Activated CD4-positive, alpha-beta memory T cell treated with anti-CD3 and anti-CD28 coated beads, Interleukin-2, amount 10 ng/mL, durations not matched to agents 7 days and 5 days (primary cell): ENCODE results near the gene WFIKKN2. TPM values are rescaled to one million over a fixed set of nuclear protein-coding genes. Genes with fewer than 3 reads are reported as not detected.
"Not testable (repeated sequence)": the region's sequence is repeated elsewhere in the genome, so short reads cannot be mapped to it uniquely, and the experiment has no call there.

Experiments used
- CTCF ChIA-PET: fragments of 350-600 bp; sonication (Branson Sonifier 250); formaldehyde crosslinking; loops from one replicate; lab custom pipeline; 2021; ENCODE audit warnings: antibody characterized with exemption, inconsistent platforms; lab: Charles Lee
- POLR2A ChIA-PET: fragments of 350-600 bp; sonication (Branson Sonifier 250); formaldehyde crosslinking; loops from one replicate; lab custom pipeline; 2021; ENCODE audit warnings: antibody characterized with exemption; lab: Charles Lee
- DNase-seq: peaks from one replicate; pipeline ENCODE4 v3.0.0-alpha.2; 2020
- H3K27ac Mint-ChIP-seq: one replicate; pipeline ENCODE4 v1.8.0; 2021; ENCODE audit warnings: mild to moderate bottlenecking, mixed read lengths
- H3K27me3 Mint-ChIP-seq: one replicate; pipeline ENCODE4 v1.8.0; 2021; ENCODE audit warnings: mixed read lengths
- H3K36me3 Mint-ChIP-seq: one replicate; pipeline ENCODE4 v1.8.0; 2021; ENCODE audit warnings: low read depth, mixed read lengths
- H3K4me1 Mint-ChIP-seq: one replicate; pipeline ENCODE4 v1.8.0; 2021; ENCODE audit warnings: mixed read lengths
- H3K4me3 Mint-ChIP-seq: one replicate; pipeline ENCODE4 v1.8.0; 2021; ENCODE audit warnings: mild to moderate bottlenecking, mixed read lengths
- H3K9me3 Mint-ChIP-seq: one replicate; pipeline ENCODE4 v1.8.0; 2021; ENCODE audit warnings: mixed read lengths
- total RNA-seq, 2 experiments: library from RNA; stranded (reverse); gene quantifications; one replicate each; pipeline ENCODE4 v1.2.3, GENCODE V29; 2021

Gene WFIKKN2
- total RNA-seq, 2 experiments from 2014 or later = not detected

- Mint-ChIP-seq H3K27me3 (peaks cover 16% of the 10 kb centered on the region), H3K36me3 (peaks cover 3% of the 10 kb centered on the region), H3K27ac (no peak overlapping the region), H3K9me3 (peaks cover 2% of the 10 kb centered on the region), H3K4me1 (peaks cover 35% of the 10 kb centered on the region), H3K4me3 (no peak overlapping the region)
- DNase-seq = no peak
- ChIA-PET POLR2A (interaction anchor here (0.5 to 1.1 kb wide), 2 partner anchors 8 to 9 kb away, joined by 3 to 4 read pairs; partner anchors contain the start of gene TOB1), CTCF (interaction anchor here (0.7 kb wide), 1 partner anchor 12 kb away, joined by 3 read pairs; no protein-coding TSS in a partner anchor)
These were observed 39.7 kb downstream of the WFIKKN2 start for GRCh38 chr17:50875074-50875473.

GRCh38 chr17:50877042-50877441, 41.7 kb downstream of the WFIKKN2 start:
- not testable (repeated sequence) for H3K27ac Mint-ChIP-seq, H3K36me3 Mint-ChIP-seq, H3K9me3 Mint-ChIP-seq, DNase-seq, H3K4me3 Mint-ChIP-seq
- peaks cover 16% of the 10 kb centered on the region for H3K27me3 Mint-ChIP-seq
- ChIA-PET POLR2A (interaction anchor here (3.5 kb wide), 1 partner anchor 11 kb away, joined by 31 read pairs; the partner anchor contains the start of gene TOB1), CTCF (interaction anchor here (0.6 kb wide), 1 partner anchor 59 kb away, joined by 3 read pairs; no protein-coding TSS in a partner anchor)
- peaks cover 28% of the 10 kb centered on the region for H3K4me1 Mint-ChIP-seq

- no peak for DNase-seq
- peaks cover 21% of the 10 kb centered on the region for H3K4me1 Mint-ChIP-seq
- peaks cover 3% of the 10 kb centered on the region for H3K9me3 Mint-ChIP-seq
- peaks cover 3% of the 10 kb centered on the region for H3K36me3 Mint-ChIP-seq
- ChIA-PET POLR2A (interaction anchor here (3.5 kb wide), 1 partner anchor 11 kb away, joined by 31 read pairs; the partner anchor contains the start of gene TOB1), CTCF (interaction anchor here (1.1 to 2.1 kb wide), 4 partner anchors 10 to 32 kb away, joined by 4 to 7 read pairs (median 4); no protein-coding TSS in a partner anchor)
- H3K4me3 Mint-ChIP-seq = no peak overlapping the region
- peaks cover 16% of the 10 kb centered on the region for H3K27me3 Mint-ChIP-seq
- H3K27ac Mint-ChIP-seq = no peak overlapping the region
These were observed 42.5 kb downstream of the WFIKKN2 start for GRCh38 chr17:50877838-50878237.

GRCh38 chr17:50879086-50879485, 43.7 kb downstream of the WFIKKN2 start:
- no peak for DNase-seq
- Mint-ChIP-seq H3K9me3 (peaks cover 3% of the 10 kb centered on the region), H3K4me1 (peaks cover 16% of the 10 kb centered on the region), H3K4me3 (no peak overlapping the region), H3K36me3 (peaks cover 3% of the 10 kb centered on the region), H3K27ac (no peak overlapping the region), H3K27me3 (peaks cover 14% of the 10 kb centered on the region)
- POLR2A ChIA-PET = interaction anchor here (0.8 to 3.5 kb wide), 4 partner anchors 8 to 30 kb away, joined by 3 to 31 read pairs (median 3); partner anchors contain the start of gene TOB1
- CTCF ChIA-PET = interaction anchor here (1.2 to 2.1 kb wide), 3 partner anchors 9 to 27 kb away, joined by 4 to 7 read pairs (median 5); no protein-coding TSS in a partner anchor

- Mint-ChIP-seq H3K27me3 (peaks cover 8% of the 10 kb centered on the region), H3K4me3 (no peak overlapping the region), H3K27ac (no peak overlapping the region), H3K36me3 (no peaks in the 10 kb centered on the region), H3K4me1 (peaks cover 17% of the 10 kb centered on the region), H3K9me3 (peaks cover 3% of the 10 kb centered on the region)
- CTCF ChIA-PET = no interaction called here
- no peak for DNase-seq
- POLR2A ChIA-PET = interaction anchor here (1.0 to 6.6 kb wide), 2 partner anchors 15 to 38 kb away, joined by 3 to 45 read pairs; partner anchors contain the start of gene TOB1
These were observed 45.8 kb downstream of the WFIKKN2 start for GRCh38 chr17:50881182-50881581.

GRCh38 chr17:50882851-50883250, 47.5 kb downstream of the WFIKKN2 start:
- ChIA-PET CTCF (no interaction called here), POLR2A (interaction anchor here (6.6 kb wide), 1 partner anchor 16 kb away, joined by 45 read pairs; the partner anchor contains the start of gene TOB1)
- H3K27me3 Mint-ChIP-seq = peaks cover 4% of the 10 kb centered on the region
- no peak overlapping the region for H3K27ac Mint-ChIP-seq
- H3K4me1 Mint-ChIP-seq = peaks cover 34% of the 10 kb centered on the region
- peaks cover 3% of the 10 kb centered on the region for H3K9me3 Mint-ChIP-seq
- H3K4me3 Mint-ChIP-seq = no peak overlapping the region
- H3K36me3 Mint-ChIP-seq = no peaks in the 10 kb centered on the region
- DNase-seq = no peak

- Mint-ChIP-seq H3K36me3 (no peaks in the 10 kb centered on the region), H3K9me3 (peaks cover 3% of the 10 kb centered on the region), H3K27me3 (peaks cover 2% of the 10 kb centered on the region), H3K27ac (no peak overlapping the region), H3K4me3 (no peak overlapping the region), H3K4me1 (peaks cover 39% of the 10 kb centered on the region)
- POLR2A ChIA-PET = interaction anchor here (1.2 to 6.6 kb wide), 4 partner anchors 11 to 61 kb away, joined by 3 to 45 read pairs (median 7); partner anchors contain the start of gene TOB1
- CTCF ChIA-PET = interaction anchor here (1.0 to 2.2 kb wide), 3 partner anchors 21 to 74 kb away, joined by 4 to 8 read pairs (median 5); no protein-coding TSS in a partner anchor
- DNase-seq = no peak
These were observed 48.6 kb downstream of the WFIKKN2 start for GRCh38 chr17:50883850-50884438.

GRCh38 chr17:50884439-50885311, 49.3 kb downstream of the WFIKKN2 start:
- Mint-ChIP-seq H3K27ac (no peak overlapping the region), H3K36me3 (peaks cover 3% of the 10 kb centered on the region), H3K4me1 (peaks cover 43% of the 10 kb centered on the region), H3K9me3 (peaks cover 3% of the 10 kb centered on the region), H3K4me3 (no peak overlapping the region), H3K27me3 (peaks cover 6% of the 10 kb centered on the region)
- CTCF ChIA-PET = interaction anchor here (0.7 to 2.2 kb wide), 5 partner anchors 18 to 73 kb away, joined by 3 to 8 read pairs (median 4); partner anchors contain the start of gene TOB1
- POLR2A ChIA-PET = interaction anchor here (1.0 to 6.6 kb wide), 5 partner anchors 12 to 60 kb away, joined by 3 to 45 read pairs (median 5); partner anchors contain the start of gene TOB1
- no peak for DNase-seq

GRCh38 chr17:50887705-50888245, 52.4 kb downstream of the WFIKKN2 start:
- no peaks in the 10 kb centered on the region for H3K9me3 Mint-ChIP-seq
- no peak overlapping the region for H3K4me3 Mint-ChIP-seq
- H3K27me3 Mint-ChIP-seq = peaks cover 9% of the 10 kb centered on the region
- POLR2A ChIA-PET = interaction anchor here (0.9 to 2.4 kb wide), 15 partner anchors 9 to 62 kb away, joined by 3 to 53 read pairs (median 4); partner anchors contain the start of gene TOB1
- CTCF ChIA-PET = interaction anchor here (0.6 to 2.4 kb wide), 6 partner anchors 9 to 174 kb away, joined by 3 to 7 read pairs (median 4); no protein-coding TSS in a partner anchor
- H3K36me3 Mint-ChIP-seq = peaks cover 3% of the 10 kb centered on the region
- no peak for DNase-seq
- H3K4me1 Mint-ChIP-seq = peaks cover 36% of the 10 kb centered on the region
- peak overlapping the region; percentile 11 for H3K27ac Mint-ChIP-seq

GRCh38 chr17:50889528-50890118, 54.2 kb downstream of the WFIKKN2 start:
- H3K27ac Mint-ChIP-seq = no peak overlapping the region
- no peak overlapping the region for H3K4me3 Mint-ChIP-seq
- CTCF ChIA-PET = interaction anchor here (1.8 kb wide), 1 partner anchor 56 kb away, joined by 4 read pairs; no protein-coding TSS in a partner anchor
- peaks cover 3% of the 10 kb centered on the region for H3K36me3 Mint-ChIP-seq
- peaks cover 9% of the 10 kb centered on the region for H3K27me3 Mint-ChIP-seq
- POLR2A ChIA-PET = interaction anchor here (1.4 to 2.8 kb wide), 2 partner anchors 24 to 42 kb away, joined by 3 to 14 read pairs; partner anchors contain the start of gene TOB1
- H3K4me1 Mint-ChIP-seq = peaks cover 27% of the 10 kb centered on the region
- H3K9me3 Mint-ChIP-seq = no peaks in the 10 kb centered on the region
- DNase-seq = no peak

- no peaks in the 10 kb centered on the region for H3K9me3 Mint-ChIP-seq
- peaks cover 9% of the 10 kb centered on the region for H3K27me3 Mint-ChIP-seq
- CTCF ChIA-PET = no interaction called here
- H3K4me1 Mint-ChIP-seq = peaks cover 26% of the 10 kb centered on the region
- DNase-seq = no peak
- H3K36me3 Mint-ChIP-seq = peaks cover 3% of the 10 kb centered on the region
- POLR2A ChIA-PET = interaction anchor here (1.4 to 2.8 kb wide), 2 partner anchors 25 to 66 kb away, joined by 3 to 14 read pairs; partner anchors contain the start of gene TOB1
- H3K27ac Mint-ChIP-seq = no peak overlapping the region
- H3K4me3 Mint-ChIP-seq = no peak overlapping the region
These were observed 55.5 kb downstream of the WFIKKN2 start for GRCh38 chr17:50890675-50891516.
